ENCODE results near the gene CASP7. TPM values are rescaled to one million over a fixed set of nuclear protein-coding genes. Genes with fewer than 3 reads are reported as not detected.
A peak's percentile ranks its signal among the peaks of the same experiment; 100 is the strongest.

The CASP7 gene
- total and polyA plus RNA-seq, 4 experiments from 2014 or later = 16.4 to 23.1 (median 20.5) TPM

- POLR2A ChIA-PET (ENCODE audit: partially characterized antibody) = interaction anchor here (1.6 kb wide), 1 partner anchor 9 kb away, joined by 11 read pairs; the partner anchor contains the start of gene CASP7
- H3K4me3 ChIP-seq (ENCODE audit: low read length in 2 of 2) = no peak overlapping the region
- peak overlapping the region; percentile 22 to 81 (median 59) for H3K4me3 Mint-ChIP-seq
These were observed 9.3 kb downstream of the CASP7 start for GRCh38 chr10:113689057-113689456.

DNA sequence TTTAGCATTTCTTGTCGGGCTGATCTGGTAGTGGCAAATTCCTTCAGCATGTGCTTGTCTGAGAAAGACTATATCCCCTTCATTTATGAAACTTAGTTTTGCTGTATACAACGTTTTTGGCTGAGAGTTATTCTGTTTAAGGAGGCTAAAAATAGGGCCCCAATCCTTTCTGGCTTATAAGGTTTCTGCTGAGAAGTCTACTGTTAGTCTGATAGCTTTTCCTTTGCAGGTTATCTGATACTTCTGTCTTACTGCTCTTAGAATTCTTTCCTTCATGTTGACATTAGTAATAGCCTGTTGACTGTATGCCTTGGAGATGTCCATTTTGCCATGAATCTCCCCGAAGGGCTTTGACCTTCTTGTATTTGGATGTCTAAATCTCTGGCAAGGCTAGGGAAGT is 9.9 kb downstream of the CASP7 start:
- DNase-seq = no peak
- H3K27me3 ChIP-seq (ENCODE audit: insufficient read depth, low read length) = no peaks in the 10 kb centered on the region
- H3K27ac ChIP-seq (ENCODE audit: low read depth, low read length) = no peak overlapping the region
- peak overlapping the region in 6 of 7 donors; percentile 8 to 64 (median 24) for H3K27ac Mint-ChIP-seq
- no peak overlapping the region for H3K4me3 ChIP-seq (ENCODE audit: low read length in 2 of 2)
- intact Hi-C loops (cut with micrococcal nuclease) = no loop called here
- H3K9me3 ChIP-seq (ENCODE audit: control insufficient read depth in 1 of 2, low read length in 2 of 2) = peaks cover 4 to 5% of the 10 kb centered on the region in 2 donors
- H3K4me1 ChIP-seq (ENCODE audit: insufficient read depth, low read length) = peaks cover 16% of the 10 kb centered on the region
- H3K9me3 Mint-ChIP-seq = peaks cover 7 to 67% (median 47%) of the 10 kb centered on the region in 8 donors
- no peaks in the 10 kb centered on the region for H3K27me3 Mint-ChIP-seq
- ChIA-PET POLR2A (ENCODE audit: partially characterized antibody) (interaction anchor here (1.6 kb wide), 1 partner anchor 9 kb away, joined by 11 read pairs; the partner anchor contains the start of gene CASP7), CTCF (ENCODE audit: partially characterized antibody) (no interaction called here)
- H3K36me3 Mint-ChIP-seq = peaks cover 71 to 84% of the 10 kb centered on the region in 2 donors
- peaks cover 23 to 47% (median 39%) of the 10 kb centered on the region in 4 donors for H3K4me1 Mint-ChIP-seq
- H3K36me3 ChIP-seq (ENCODE audit: insufficient read depth, low read length) = peaks cover 11% of the 10 kb centered on the region
- H3K4me3 Mint-ChIP-seq = peak overlapping the region in 6 of 8 donors; percentile 17 to 71 (median 51)

More at GRCh38 chr10:113689057-113689456, 9.3 kb downstream of the CASP7 start:
- Histone ChIP-seq H3K36me3 (ENCODE audit: insufficient read depth, low read length) (peaks cover 11% of the 10 kb centered on the region), H3K9me3 (ENCODE audit: control insufficient read depth in 1 of 2, low read length in 2 of 2) (peaks cover 4 to 5% of the 10 kb centered on the region in 2 donors), H3K27me3 (ENCODE audit: insufficient read depth, low read length) (no peaks in the 10 kb centered on the region), H3K27ac (ENCODE audit: low read depth, low read length) (no peak overlapping the region), H3K4me1 (ENCODE audit: insufficient read depth, low read length) (peaks cover 16% of the 10 kb centered on the region)
- Mint-ChIP-seq H3K36me3 (peaks cover 70 to 84% of the 10 kb centered on the region in 2 donors), H3K9me3 (peaks cover 9 to 67% (median 47%) of the 10 kb centered on the region in 8 donors), H3K27me3 (no peaks in the 10 kb centered on the region), H3K27ac (peak overlapping the region; percentile 20 to 88 (median 64)), H3K4me1 (peaks cover 25 to 52% (median 41%) of the 10 kb centered on the region in 4 donors)
- no peak for DNase-seq
- intact Hi-C loops (cut with micrococcal nuclease) = no loop called here
- CTCF ChIA-PET (ENCODE audit: partially characterized antibody) = no interaction called here

- Mint-ChIP-seq H3K4me3 (no peak overlapping the region), H3K4me1 (peaks cover 24 to 40% (median 34%) of the 10 kb centered on the region in 4 donors), H3K27ac (peak overlapping the region in 1 of 7 donors; percentile 11), H3K36me3 (peaks cover 69 to 84% of the 10 kb centered on the region in 2 donors), H3K27me3 (no peaks in the 10 kb centered on the region), H3K9me3 (peaks cover 4 to 67% (median 41%) of the 10 kb centered on the region in 8 donors)
- Histone ChIP-seq H3K4me1 (ENCODE audit: insufficient read depth, low read length) (peaks cover 16% of the 10 kb centered on the region), H3K27me3 (ENCODE audit: insufficient read depth, low read length) (no peaks in the 10 kb centered on the region), H3K27ac (ENCODE audit: low read depth, low read length) (no peak overlapping the region), H3K9me3 (ENCODE audit: control insufficient read depth in 1 of 2, low read length in 2 of 2) (peaks cover 4 to 5% of the 10 kb centered on the region in 2 donors), H3K4me3 (ENCODE audit: low read length in 2 of 2) (no peak overlapping the region), H3K36me3 (ENCODE audit: insufficient read depth, low read length) (peaks cover 11% of the 10 kb centered on the region)
- ChIA-PET POLR2A (ENCODE audit: partially characterized antibody) (no interaction called here), CTCF (ENCODE audit: partially characterized antibody) (interaction anchor here (0.9 to 2.5 kb wide), 3 partner anchors 10 to 14 kb away, joined by 3 to 7 read pairs (median 5); no protein-coding TSS in a partner anchor)
- intact Hi-C loops (cut with micrococcal nuclease) = no loop called here
- DNase-seq = no peak
These were observed 11.0 kb downstream of the CASP7 start for GRCh38 chr10:113690749-113691148.

- no peak overlapping the region for H3K27ac ChIP-seq (ENCODE audit: low read depth, low read length)
- H3K36me3 Mint-ChIP-seq = peaks cover 64 to 80% of the 10 kb centered on the region in 2 donors
- POLR2A ChIA-PET (ENCODE audit: partially characterized antibody) = no interaction called here
- H3K4me3 ChIP-seq (ENCODE audit: low read length in 2 of 2) = no peak overlapping the region
- no peak for DNase-seq
- H3K9me3 Mint-ChIP-seq = peaks cover 4 to 61% (median 37%) of the 10 kb centered on the region in 8 donors
- intact Hi-C loops (cut with micrococcal nuclease) = no loop called here
- peaks cover 4 to 5% of the 10 kb centered on the region in 2 donors for H3K9me3 ChIP-seq (ENCODE audit: control insufficient read depth in 1 of 2, low read length in 2 of 2)
- CTCF ChIA-PET (ENCODE audit: partially characterized antibody) = interaction anchor here (0.9 to 2.5 kb wide), 3 partner anchors 11 to 14 kb away, joined by 3 to 7 read pairs (median 5); no protein-coding TSS in a partner anchor
- peaks cover 11% of the 10 kb centered on the region for H3K36me3 ChIP-seq (ENCODE audit: insufficient read depth, low read length)
- H3K27ac Mint-ChIP-seq = no peak overlapping the region
- H3K4me3 Mint-ChIP-seq = no peak overlapping the region
- peaks cover 16% of the 10 kb centered on the region for H3K4me1 ChIP-seq (ENCODE audit: insufficient read depth, low read length)
- peaks cover 24 to 40% (median 33%) of the 10 kb centered on the region in 4 donors for H3K4me1 Mint-ChIP-seq
- H3K27me3 Mint-ChIP-seq = no peaks in the 10 kb centered on the region
- no peaks in the 10 kb centered on the region for H3K27me3 ChIP-seq (ENCODE audit: insufficient read depth, low read length)
These were observed 11.7 kb downstream of the CASP7 start for GRCh38 chr10:113691381-113691780.

DNA sequence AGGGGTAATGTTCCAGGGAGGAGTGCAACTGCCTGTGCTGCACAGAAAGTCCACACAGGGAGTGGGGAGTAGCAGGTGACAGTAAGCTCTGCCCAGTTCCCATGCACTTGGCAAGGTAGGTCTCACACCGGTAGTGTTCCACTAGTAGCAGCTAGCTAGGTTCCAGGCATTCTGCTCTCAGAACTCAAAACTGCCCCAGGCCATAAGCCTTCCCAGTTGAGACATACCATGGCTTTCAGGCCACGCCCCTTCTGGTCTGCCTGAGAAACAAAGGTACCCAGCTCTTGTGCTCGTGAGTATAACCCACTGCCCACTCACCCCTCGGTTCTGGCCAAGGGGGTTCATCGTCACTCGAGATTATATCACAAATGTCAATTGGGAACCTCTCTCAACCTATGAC is 12.6 kb downstream of the CASP7 start:
- H3K27ac ChIP-seq (ENCODE audit: low read depth, low read length) = no peak overlapping the region
- ChIA-PET CTCF (ENCODE audit: partially characterized antibody) (interaction anchor here (0.8 to 2.5 kb wide), 4 partner anchors 12 to 17 kb away, joined by 3 to 7 read pairs (median 4); no protein-coding TSS in a partner anchor), POLR2A (ENCODE audit: partially characterized antibody) (no interaction called here)
- Mint-ChIP-seq H3K4me1 (peaks cover 24 to 37% (median 33%) of the 10 kb centered on the region in 4 donors), H3K27ac (no peak overlapping the region), H3K9me3 (peaks cover 2 to 56% (median 32%) of the 10 kb centered on the region in 8 donors), H3K4me3 (no peak overlapping the region), H3K36me3 (peaks cover 66 to 84% of the 10 kb centered on the region in 2 donors), H3K27me3 (no peaks in the 10 kb centered on the region)
- intact Hi-C loops (cut with micrococcal nuclease) = no loop called here
- no peak for DNase-seq
- H3K36me3 ChIP-seq (ENCODE audit: insufficient read depth, low read length) = peaks cover 13% of the 10 kb centered on the region
- H3K4me3 ChIP-seq (ENCODE audit: low read length in 2 of 2) = no peak overlapping the region
- peaks cover 0 to under 1% of the 10 kb centered on the region in 2 donors for H3K9me3 ChIP-seq (ENCODE audit: control insufficient read depth in 1 of 2, low read length in 2 of 2)
- H3K4me1 ChIP-seq (ENCODE audit: insufficient read depth, low read length) = peaks cover 16% of the 10 kb centered on the region
- H3K27me3 ChIP-seq (ENCODE audit: insufficient read depth, low read length) = no peaks in the 10 kb centered on the region

GRCh38 chr10:113693348-113693747 is 13.6 kb downstream of the CASP7 start:
- Mint-ChIP-seq H3K4me1 (peaks cover 21 to 31% (median 28%) of the 10 kb centered on the region in 4 donors), H3K4me3 (peak overlapping the region in 2 of 8 donors; percentile 26 to 64), H3K27ac (no peak overlapping the region), H3K27me3 (no peaks in the 10 kb centered on the region), H3K9me3 (peaks cover 2 to 46% (median 23%) of the 10 kb centered on the region in 8 donors), H3K36me3 (peaks cover 63 to 84% of the 10 kb centered on the region in 2 donors)
- H3K9me3 ChIP-seq (ENCODE audit: control insufficient read depth in 1 of 2, low read length in 2 of 2) = no peaks in the 10 kb centered on the region
- no peak overlapping the region for H3K27ac ChIP-seq (ENCODE audit: low read depth, low read length)
- intact Hi-C loops (cut with micrococcal nuclease) = no loop called here
- no peak for DNase-seq
- H3K36me3 ChIP-seq (ENCODE audit: insufficient read depth, low read length) = peaks cover 19% of the 10 kb centered on the region
- peaks cover 15% of the 10 kb centered on the region for H3K4me1 ChIP-seq (ENCODE audit: insufficient read depth, low read length)
- no peak overlapping the region for H3K4me3 ChIP-seq (ENCODE audit: low read length in 2 of 2)
- H3K27me3 ChIP-seq (ENCODE audit: insufficient read depth, low read length) = no peaks in the 10 kb centered on the region
- ChIA-PET POLR2A (ENCODE audit: partially characterized antibody) (no interaction called here), CTCF (ENCODE audit: partially characterized antibody) (interaction anchor here (1.2 kb wide), 1 partner anchor 12 kb away, joined by 4 read pairs; no protein-coding TSS in a partner anchor)

GRCh38 chr10:113695691-113696090 is 16.0 kb downstream of the CASP7 start:
- Histone ChIP-seq H3K4me3 (ENCODE audit: low read length in 2 of 2) (no peak overlapping the region), H3K27ac (ENCODE audit: low read depth, low read length) (no peak overlapping the region), H3K9me3 (ENCODE audit: control insufficient read depth in 1 of 2, low read length in 2 of 2) (no peaks in the 10 kb centered on the region), H3K27me3 (ENCODE audit: insufficient read depth, low read length) (no peaks in the 10 kb centered on the region), H3K4me1 (ENCODE audit: insufficient read depth, low read length) (no peaks in the 10 kb centered on the region), H3K36me3 (ENCODE audit: insufficient read depth, low read length) (peaks cover 19% of the 10 kb centered on the region)
- Mint-ChIP-seq H3K9me3 (peaks cover 2 to 25% (median 15%) of the 10 kb centered on the region in 8 donors), H3K4me1 (peaks cover 5 to 10% (median 8%) of the 10 kb centered on the region in 4 donors), H3K36me3 (peaks cover 67 to 80% of the 10 kb centered on the region in 2 donors), H3K27ac (peak overlapping the region in 1 of 7 donors; percentile 52), H3K4me3 (no peak overlapping the region), H3K27me3 (no peaks in the 10 kb centered on the region)
- ChIA-PET CTCF (ENCODE audit: partially characterized antibody) (interaction anchor here (1.4 kb wide), 1 partner anchor 14 kb away, joined by 3 read pairs; no protein-coding TSS in a partner anchor), POLR2A (ENCODE audit: partially characterized antibody) (no interaction called here)
- intact Hi-C loops (cut with micrococcal nuclease) = no loop called here
- no peak for DNase-seq

Measured in CD4-positive, alpha-beta memory T cell (primary cell).